Activated CD8-positive, alpha-beta memory T cell treated with anti-CD3 and anti-CD28 coated beads, Interleukin-2, amount 10 ng/mL, durations not matched to agents 7 days and 5 days (primary cell): Measurements from ENCODE around the gene RAB8B. TPM values are rescaled to one million over a fixed set of nuclear protein-coding genes. Genes with fewer than 3 reads are reported as not detected.
A peak's percentile ranks its signal among the peaks of the same experiment; 100 is the strongest.

Experiments used
- ATAC-seq: fragments of 150-1000 bp; cut with Tn5 transposase; one replicate; pipeline ENCODE4 v1.10.0; 2021; ENCODE audit warnings: moderate library complexity
- CTCF ChIA-PET: fragments of 350-600 bp; sonication (Branson Sonifier 250); formaldehyde crosslinking; loops from one replicate; lab custom pipeline; 2021; ENCODE audit warnings: antibody characterized with exemption; lab: Charles Lee
- DNase-seq: peaks from one replicate; pipeline ENCODE4 v3.0.0-alpha.2; 2020
- H3K27ac Mint-ChIP-seq: one replicate; pipeline ENCODE4 v1.8.0; 2021; ENCODE audit warnings: mild to moderate bottlenecking, mixed read lengths
- H3K27me3 Mint-ChIP-seq: one replicate; pipeline ENCODE4 v1.8.0; 2021; ENCODE audit warnings: mixed read lengths
- H3K36me3 Mint-ChIP-seq: one replicate; pipeline ENCODE4 v1.8.0; 2021; ENCODE audit warnings: mild to moderate bottlenecking, mixed read lengths
- H3K4me1 Mint-ChIP-seq: one replicate; pipeline ENCODE4 v1.8.0; 2021; ENCODE audit warnings: mixed read lengths
- H3K4me3 Mint-ChIP-seq: one replicate; pipeline ENCODE4 v1.8.0; 2021; ENCODE audit warnings: mild to moderate bottlenecking, moderate library complexity, mixed read lengths
- H3K9me3 Mint-ChIP-seq: one replicate; pipeline ENCODE4 v1.8.0; 2022; ENCODE audit warnings: low read depth, mixed read lengths
- total RNA-seq, 2 experiments: library from RNA; stranded (reverse); gene quantifications; one replicate each; pipeline ENCODE4 v1.2.3, GENCODE V29; 2021

Gene RAB8B
- 100 to 1,000 TPM in 1 of 2 experiments, 10 to 100 TPM in 1; 94.8 to 128 TPM for total RNA-seq

DNA sequence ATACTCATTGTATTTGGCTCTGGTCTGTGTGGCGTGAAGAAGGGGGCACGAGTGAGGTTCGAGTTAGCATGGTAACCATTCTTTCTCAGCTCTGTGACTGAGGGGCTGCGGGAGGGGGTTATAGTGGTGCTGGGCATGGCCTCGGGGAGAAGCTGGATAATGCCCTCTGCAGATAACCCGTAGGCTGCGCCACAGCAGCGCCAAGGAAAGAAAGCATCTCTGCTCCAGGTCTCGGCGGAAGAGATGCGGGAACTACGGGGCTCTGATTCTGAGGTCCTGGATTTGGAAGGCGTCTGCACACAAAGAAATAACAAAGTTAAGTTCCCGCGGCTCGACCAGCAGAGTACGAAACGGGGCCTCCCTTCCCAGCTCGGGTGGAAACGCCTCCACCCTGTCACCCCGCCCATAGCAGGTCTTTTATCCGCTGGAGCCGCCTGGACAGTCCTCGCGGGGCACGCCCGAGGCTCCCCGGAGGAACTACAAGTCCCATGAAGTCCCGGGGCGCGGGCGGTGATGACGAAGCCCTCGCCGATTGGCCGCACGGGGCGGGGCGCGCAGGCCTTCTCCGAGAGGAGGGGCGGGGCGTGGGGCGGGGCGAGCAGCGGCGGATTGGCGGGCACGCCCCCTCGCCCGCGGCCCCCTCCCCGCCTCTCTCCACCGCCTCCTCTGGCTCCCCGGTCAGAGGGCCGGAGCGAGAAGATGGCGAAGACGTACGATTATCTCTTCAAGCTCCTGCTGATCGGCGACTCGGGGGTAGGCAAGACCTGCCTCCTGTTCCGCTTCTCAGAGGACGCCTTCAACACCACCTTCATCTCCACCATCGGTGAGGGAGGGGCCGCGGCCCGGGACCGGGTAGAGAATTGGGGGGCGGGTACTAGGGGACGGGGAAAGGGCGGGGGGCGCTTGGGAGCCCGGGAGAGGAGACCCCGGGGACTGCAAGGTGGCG is at the start of gene RAB8B:
Gene RAB8B (plus strand): TSS at position 681 of the 946 bp plus-strand sequence. CDS start 19 bp downstream, at position 700.
- peak; percentile 85 for ATAC-seq
- peaks cover 17% of the 10 kb centered on the region for H3K36me3 Mint-ChIP-seq
- H3K9me3 Mint-ChIP-seq, result no peaks in the 10 kb centered on the region
- H3K4me1 Mint-ChIP-seq, result peaks cover 45% of the 10 kb centered on the region
- H3K27me3 Mint-ChIP-seq, result no peaks in the 10 kb centered on the region
- peak within 1 kb of the TSS; percentile 90 for H3K27ac Mint-ChIP-seq
- peak within 1 kb of the TSS; percentile 96 for H3K4me3 Mint-ChIP-seq
- CTCF ChIA-PET, result interaction anchor here (0.6 to 1.5 kb wide), 4 partner anchors 9 to 193 kb away, joined by 3 to 4 read pairs (median 3); no protein-coding TSS in a partner anchor
- DNase-seq, result peak; percentile 99

GRCh38 chr15:63140936-63141335 is 48.5 kb upstream of the RAB8B start:
- CTCF ChIA-PET, result no interaction called here
- H3K4me3 Mint-ChIP-seq, result no peak overlapping the region
- H3K36me3 Mint-ChIP-seq, result peaks cover 34% of the 10 kb centered on the region
- no peaks in the 10 kb centered on the region for H3K27me3 Mint-ChIP-seq
- ATAC-seq (no peak), DNase-seq (no peak)
- peaks cover 4% of the 10 kb centered on the region for H3K9me3 Mint-ChIP-seq
- no peak overlapping the region for H3K27ac Mint-ChIP-seq
- H3K4me1 Mint-ChIP-seq, result peaks cover 11% of the 10 kb centered on the region

DNA sequence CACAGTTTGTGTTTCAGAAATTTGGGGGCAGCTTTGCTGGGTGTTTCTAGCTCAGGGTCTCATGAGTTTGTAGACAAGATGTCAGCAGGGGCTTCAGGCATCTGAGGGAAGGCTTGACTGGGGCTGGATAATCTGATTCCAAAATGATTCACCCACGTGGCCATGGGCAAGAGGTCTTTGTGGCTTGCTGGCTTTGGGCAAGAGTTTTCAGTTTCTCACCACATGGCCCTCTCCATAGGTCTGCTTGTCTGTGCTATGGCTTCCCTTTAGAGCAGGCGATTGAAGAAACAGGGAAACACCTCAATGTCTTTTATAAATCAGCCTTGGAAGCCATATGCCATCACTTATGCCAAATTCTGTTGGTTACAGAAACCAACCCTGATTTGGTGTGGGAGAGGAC is 44.0 kb upstream of the RAB8B start:
- Mint-ChIP-seq H3K9me3 (peaks cover 4% of the 10 kb centered on the region), H3K4me3 (no peak overlapping the region), H3K36me3 (peaks cover 56% of the 10 kb centered on the region), H3K4me1 (peaks cover 8% of the 10 kb centered on the region), H3K27me3 (no peaks in the 10 kb centered on the region), H3K27ac (no peak overlapping the region)
- DNase-seq (no peak), ATAC-seq (no peak)
- CTCF ChIA-PET, result no interaction called here

DNA sequence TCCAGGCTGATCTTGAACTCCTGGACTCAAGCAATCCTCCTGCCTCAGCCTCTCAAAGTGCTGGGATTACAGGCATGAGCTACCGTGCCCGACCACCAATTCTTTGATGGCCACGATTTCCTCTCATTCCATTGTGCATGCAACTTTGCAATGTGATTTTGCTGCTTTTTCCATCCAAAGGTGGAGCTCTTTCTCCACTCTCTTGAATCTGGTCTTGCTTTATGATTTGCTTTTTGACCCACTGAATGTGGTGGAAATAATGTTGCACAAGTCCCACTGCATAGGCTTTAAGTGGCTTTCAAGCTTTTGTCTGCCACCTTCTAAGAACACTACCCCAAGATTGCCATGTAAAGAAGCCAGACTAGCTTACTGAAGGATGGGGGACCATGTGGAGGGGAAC is 42.7 kb upstream of the RAB8B start:
- ATAC-seq (no peak), DNase-seq (no peak)
- H3K27me3 Mint-ChIP-seq, result no peaks in the 10 kb centered on the region
- peaks cover 56% of the 10 kb centered on the region for H3K36me3 Mint-ChIP-seq
- H3K27ac Mint-ChIP-seq, result no peak overlapping the region
- peaks cover 7% of the 10 kb centered on the region for H3K4me1 Mint-ChIP-seq
- peaks cover 4% of the 10 kb centered on the region for H3K9me3 Mint-ChIP-seq
- CTCF ChIA-PET, result interaction anchor here (0.8 to 2.0 kb wide), 5 partner anchors 8 to 254 kb away, joined by 3 to 7 read pairs (median 5); no protein-coding TSS in a partner anchor
- no peak overlapping the region for H3K4me3 Mint-ChIP-seq

DNA sequence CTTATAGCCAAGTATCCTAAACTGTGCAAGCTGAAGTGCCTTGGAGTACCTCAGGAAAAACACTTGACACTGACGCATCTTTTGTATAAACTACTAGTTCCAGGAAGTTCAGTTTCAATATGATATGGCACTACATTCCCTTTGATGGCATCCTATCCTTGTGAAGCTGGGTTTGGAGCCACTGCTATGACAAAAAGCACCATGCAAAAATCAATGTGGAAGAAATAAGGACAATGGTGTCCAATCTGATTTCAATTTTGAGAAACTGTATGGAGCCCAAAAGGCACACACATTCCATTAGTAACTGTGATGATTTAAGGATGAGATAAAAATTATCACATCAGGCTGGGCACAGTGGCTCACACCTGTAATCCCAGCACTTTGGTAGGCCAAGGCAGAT is 37.7 kb upstream of the RAB8B start:
- Mint-ChIP-seq H3K27ac (peak overlapping the region; percentile 36), H3K4me1 (peaks cover 24% of the 10 kb centered on the region), H3K27me3 (no peaks in the 10 kb centered on the region), H3K9me3 (no peaks in the 10 kb centered on the region), H3K36me3 (peaks cover 55% of the 10 kb centered on the region), H3K4me3 (no peak overlapping the region)
- no peak for ATAC-seq
- no peak for DNase-seq
- CTCF ChIA-PET, result no interaction called here

DNA sequence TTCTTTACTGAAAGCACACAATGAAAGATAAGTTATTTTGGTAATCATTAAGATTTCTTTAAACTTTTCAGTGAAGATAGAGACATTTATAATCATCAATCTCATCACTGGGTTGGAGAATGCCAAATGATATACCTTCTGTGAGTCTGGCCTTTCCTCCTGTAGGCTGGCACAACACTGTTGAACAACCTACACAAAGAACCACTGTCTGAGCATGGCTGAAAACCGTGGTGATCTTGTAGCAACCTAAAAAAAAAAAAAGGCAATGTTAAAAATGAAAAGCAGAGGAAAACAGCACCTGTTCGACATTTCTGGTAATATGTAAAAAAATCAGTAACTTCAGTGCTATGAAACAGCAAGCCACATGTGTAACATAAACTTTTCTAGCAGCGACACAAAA is 33.9 kb upstream of the RAB8B start:
- Mint-ChIP-seq H3K27ac (peak overlapping the region; percentile 46), H3K4me1 (peaks cover 30% of the 10 kb centered on the region), H3K4me3 (peak overlapping the region; percentile 99), H3K27me3 (no peaks in the 10 kb centered on the region), H3K36me3 (peaks cover 37% of the 10 kb centered on the region), H3K9me3 (no peaks in the 10 kb centered on the region)
- no peak for ATAC-seq
- CTCF ChIA-PET, result no interaction called here
- no peak for DNase-seq

- no peaks in the 10 kb centered on the region for H3K27me3 Mint-ChIP-seq
- no peak for ATAC-seq
- CTCF ChIA-PET, result interaction anchor here (1.4 to 2.1 kb wide), 2 partner anchors 24 to 121 kb away, joined by 3 to 6 read pairs; no protein-coding TSS in a partner anchor
- no peak for DNase-seq
- peaks cover 36% of the 10 kb centered on the region for H3K36me3 Mint-ChIP-seq
- peak overlapping the region; percentile 99 for H3K27ac Mint-ChIP-seq
- H3K9me3 Mint-ChIP-seq, result no peaks in the 10 kb centered on the region
- H3K4me1 Mint-ChIP-seq, result peaks cover 30% of the 10 kb centered on the region
- H3K4me3 Mint-ChIP-seq, result peak overlapping the region; percentile 99
Observed at GRCh38 chr15:63156086-63156710, 33.2 kb upstream of the RAB8B start.

- peak overlapping the region; percentile 99 for H3K27ac Mint-ChIP-seq
- H3K4me3 Mint-ChIP-seq, result peak overlapping the region; percentile 99
- no peaks in the 10 kb centered on the region for H3K9me3 Mint-ChIP-seq
- no peak for ATAC-seq
- H3K4me1 Mint-ChIP-seq, result peaks cover 27% of the 10 kb centered on the region
- peaks cover 32% of the 10 kb centered on the region for H3K36me3 Mint-ChIP-seq
- H3K27me3 Mint-ChIP-seq, result no peaks in the 10 kb centered on the region
- DNase-seq, result peak; percentile 48
- CTCF ChIA-PET, result interaction anchor here (1.0 to 2.1 kb wide), 9 partner anchors 8 to 131 kb away, joined by 3 to 8 read pairs (median 4); no protein-coding TSS in a partner anchor
Observed at GRCh38 chr15:63156755-63157117, 32.7 kb upstream of the RAB8B start.

DNA sequence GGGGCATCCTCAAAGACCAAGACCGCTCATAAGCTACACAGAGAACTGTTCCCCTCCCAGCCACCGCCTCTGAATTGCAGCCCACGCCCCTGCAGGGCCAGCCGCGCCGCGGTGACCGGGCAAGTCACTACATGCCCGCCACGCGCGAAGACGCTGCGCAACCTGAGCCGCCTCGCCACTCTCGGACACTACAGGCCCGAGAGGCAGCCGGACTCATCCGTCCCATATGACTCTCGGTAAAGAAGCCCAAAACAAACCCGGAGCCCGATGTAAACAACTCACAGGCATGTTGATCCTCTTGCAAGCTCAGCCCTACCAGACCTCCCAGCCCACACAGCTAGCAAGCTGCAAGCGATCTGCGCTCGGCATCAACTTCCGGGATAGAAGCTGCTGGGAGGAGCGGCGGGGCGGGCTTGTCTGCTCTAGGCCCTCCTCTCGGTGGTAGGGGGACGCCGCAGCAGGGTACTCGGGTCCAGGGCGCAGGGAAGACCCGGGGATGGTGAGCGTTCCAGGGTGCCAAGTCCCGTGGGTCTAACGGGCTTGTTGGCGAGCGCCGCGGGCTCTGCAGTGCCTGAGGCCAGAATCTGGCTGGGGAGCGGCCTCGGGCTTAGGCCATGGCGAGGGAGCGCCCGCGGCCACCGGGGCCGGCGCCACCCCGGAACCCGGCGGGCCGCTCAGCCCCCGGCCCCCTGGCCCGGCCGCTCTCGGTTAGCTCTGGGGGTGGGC is 32.1 kb upstream of the RAB8B start, which contains the start of gene RPS27L:
Gene RPS27L (minus strand): TSS at position 360 of the 726 bp plus-strand sequence. CDS start 72 bp downstream, at position 288.
- H3K4me3 Mint-ChIP-seq, result peak within 1 kb of the TSS; percentile 99
- DNase-seq (peak; percentile 95), ATAC-seq (peak; percentile 99)
- CTCF ChIA-PET, result interaction anchor here (0.9 to 2.1 kb wide), 11 partner anchors 9 to 131 kb away, joined by 3 to 8 read pairs (median 4); no protein-coding TSS in a partner anchor
- peaks cover 26% of the 10 kb centered on the region for H3K4me1 Mint-ChIP-seq
- H3K27me3 Mint-ChIP-seq, result no peaks in the 10 kb centered on the region
- peaks cover 31% of the 10 kb centered on the region for H3K36me3 Mint-ChIP-seq
- H3K27ac Mint-ChIP-seq, result peak within 1 kb of the TSS; percentile 99
- H3K9me3 Mint-ChIP-seq, result no peaks in the 10 kb centered on the region

GRCh38 chr15:63157891-63158431 is 31.4 kb upstream of the RAB8B start:
- DNase-seq (peak; percentile 55), ATAC-seq (no peak)
- peaks cover 25% of the 10 kb centered on the region for H3K36me3 Mint-ChIP-seq
- CTCF ChIA-PET, result interaction anchor here (0.9 to 2.1 kb wide), 10 partner anchors 8 to 130 kb away, joined by 3 to 8 read pairs (median 4); no protein-coding TSS in a partner anchor
- peak overlapping the region; percentile 99 for H3K4me3 Mint-ChIP-seq
- H3K27ac Mint-ChIP-seq, result peak overlapping the region; percentile 90
- no peaks in the 10 kb centered on the region for H3K27me3 Mint-ChIP-seq
- H3K9me3 Mint-ChIP-seq, result no peaks in the 10 kb centered on the region
- H3K4me1 Mint-ChIP-seq, result peaks cover 22% of the 10 kb centered on the region

GRCh38 chr15:63160638-63161037 is 28.8 kb upstream of the RAB8B start:
- H3K4me1 Mint-ChIP-seq, result peaks cover 11% of the 10 kb centered on the region
- H3K4me3 Mint-ChIP-seq, result no peak overlapping the region
- DNase-seq, result no peak
- peaks cover 11% of the 10 kb centered on the region for H3K36me3 Mint-ChIP-seq
- H3K27me3 Mint-ChIP-seq, result peaks cover 5% of the 10 kb centered on the region
- CTCF ChIA-PET, result no interaction called here
- no peaks in the 10 kb centered on the region for H3K9me3 Mint-ChIP-seq
- H3K27ac Mint-ChIP-seq, result no peak overlapping the region
- ATAC-seq, result no peak

DNA sequence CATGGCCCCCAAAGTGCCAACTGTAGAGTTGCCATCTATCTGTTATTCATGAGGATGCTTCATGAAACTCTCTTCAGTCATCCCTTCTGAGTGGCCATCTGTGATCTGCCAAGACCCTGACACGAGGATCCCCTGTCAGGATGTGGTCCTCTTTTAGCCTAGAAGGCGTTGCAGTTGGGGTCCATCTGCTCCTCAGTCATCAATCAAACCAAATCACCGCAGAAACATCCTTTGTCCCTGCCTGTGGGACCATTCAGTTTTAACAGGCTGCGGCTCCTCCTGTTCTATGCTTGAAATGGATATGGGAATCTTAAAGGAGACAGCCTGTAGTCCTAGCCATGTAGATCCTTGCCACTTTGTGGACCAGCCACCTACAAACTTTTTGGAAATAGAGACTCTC is 26.2 kb upstream of the RAB8B start:
- peaks cover 2% of the 10 kb centered on the region for H3K36me3 Mint-ChIP-seq
- DNase-seq (no peak), ATAC-seq (no peak)
- peaks cover 3% of the 10 kb centered on the region for H3K4me1 Mint-ChIP-seq
- CTCF ChIA-PET, result interaction anchor here (1.3 kb wide), 1 partner anchor 115 kb away, joined by 3 read pairs; no protein-coding TSS in a partner anchor
- peaks cover 5% of the 10 kb centered on the region for H3K27me3 Mint-ChIP-seq
- no peaks in the 10 kb centered on the region for H3K9me3 Mint-ChIP-seq
- H3K4me3 Mint-ChIP-seq, result no peak overlapping the region
- no peak overlapping the region for H3K27ac Mint-ChIP-seq
